ENCODE results near the gene CELF2. TPM values are rescaled to one million over a fixed set of nuclear protein-coding genes. Genes with fewer than 3 reads are reported as not detected.

CELF2 gene
- total RNA-seq, 2 donors from 2014 or later, result 28.4 to 33.7 TPM

DNA sequence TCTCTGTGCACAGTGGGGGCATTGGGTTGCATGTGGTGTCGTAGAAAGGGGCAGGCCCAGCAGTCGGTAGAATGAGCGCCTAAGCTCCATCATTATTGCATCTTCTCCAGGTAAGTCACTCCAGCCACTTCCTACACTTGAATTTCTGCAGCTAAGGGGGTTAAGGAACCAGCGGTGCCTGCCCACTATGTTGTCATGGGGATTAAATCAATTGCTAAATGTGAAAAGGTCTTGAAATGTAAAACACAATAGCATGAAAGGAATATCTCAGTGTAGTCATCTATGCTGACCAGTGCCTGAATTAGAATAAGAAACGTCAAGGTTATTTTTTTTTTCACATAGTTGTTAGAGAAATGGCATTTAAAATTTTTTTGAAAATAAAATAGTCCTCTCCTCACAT is 15.2 kb upstream of the CELF2 start:
- intact Hi-C loops (cut with DNase I, micrococcal nuclease), result no loop called here
- DNase-seq, result no peak
- ATAC-seq, result no peak

GRCh38 chr10:11002916-11003315 is 14.8 kb upstream of the CELF2 start:
- intact Hi-C loops (cut with DNase I, micrococcal nuclease), result no loop called here
- DNase-seq (no peak), ATAC-seq (peak; percentile 94)

DNA sequence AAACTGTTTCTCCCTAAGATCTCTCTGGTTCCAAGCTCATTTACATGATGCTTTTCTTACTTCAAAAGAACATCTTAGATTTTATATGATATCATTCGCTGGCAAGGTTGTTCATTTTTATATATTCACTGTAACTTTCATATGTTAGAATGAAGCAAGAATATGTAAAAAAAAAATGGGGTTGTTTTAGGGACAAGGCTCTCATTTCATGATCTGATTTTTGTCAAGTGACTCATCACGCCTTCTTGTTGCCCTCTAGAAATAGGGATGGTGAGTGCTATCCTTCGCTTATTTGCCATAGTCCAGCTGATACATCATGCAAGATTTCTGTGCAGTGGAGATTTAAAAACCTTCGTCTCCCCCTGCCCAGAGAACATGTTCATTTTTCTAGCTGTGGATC is 14.0 kb upstream of the CELF2 start:
- no peak for ATAC-seq
- no peak for DNase-seq
- intact Hi-C loops (cut with DNase I, micrococcal nuclease), result no loop called here

GRCh38 chr10:11004144-11005077 is 13.3 kb upstream of the CELF2 start:
- ATAC-seq (no peak), DNase-seq (no peak)
- intact Hi-C loops (cut with DNase I, micrococcal nuclease), result no loop called here

- no peak for ATAC-seq
- intact Hi-C loops (cut with DNase I, micrococcal nuclease), result no loop called here
Observed at GRCh38 chr10:11005725-11006427, 11.8 kb upstream of the CELF2 start.

DNA sequence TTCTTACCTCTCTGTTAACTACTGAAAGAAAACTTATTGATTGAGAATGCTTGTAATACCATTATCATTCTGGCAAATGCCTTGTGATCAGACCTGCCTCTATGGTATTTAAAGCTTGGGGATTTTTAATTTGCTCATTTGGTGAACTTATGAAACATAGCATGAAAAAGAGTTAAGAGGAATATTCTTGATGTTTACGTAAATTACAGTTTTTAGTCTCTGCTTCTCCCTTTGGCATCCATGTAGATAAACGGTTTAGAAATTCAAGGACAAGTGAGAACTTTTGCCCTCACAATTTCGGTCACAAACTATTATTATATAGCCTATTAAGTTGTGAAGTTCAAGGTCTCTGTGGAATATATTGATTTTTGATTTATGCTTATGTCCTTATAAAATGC is 11.2 kb upstream of the CELF2 start:
- intact Hi-C loops (cut with DNase I, micrococcal nuclease), result no loop called here
- DNase-seq (no peak), ATAC-seq (no peak)

More at GRCh38 chr10:11005725-11006427, 11.8 kb upstream of the CELF2 start:
- DNase-seq, result no peak

DNA sequence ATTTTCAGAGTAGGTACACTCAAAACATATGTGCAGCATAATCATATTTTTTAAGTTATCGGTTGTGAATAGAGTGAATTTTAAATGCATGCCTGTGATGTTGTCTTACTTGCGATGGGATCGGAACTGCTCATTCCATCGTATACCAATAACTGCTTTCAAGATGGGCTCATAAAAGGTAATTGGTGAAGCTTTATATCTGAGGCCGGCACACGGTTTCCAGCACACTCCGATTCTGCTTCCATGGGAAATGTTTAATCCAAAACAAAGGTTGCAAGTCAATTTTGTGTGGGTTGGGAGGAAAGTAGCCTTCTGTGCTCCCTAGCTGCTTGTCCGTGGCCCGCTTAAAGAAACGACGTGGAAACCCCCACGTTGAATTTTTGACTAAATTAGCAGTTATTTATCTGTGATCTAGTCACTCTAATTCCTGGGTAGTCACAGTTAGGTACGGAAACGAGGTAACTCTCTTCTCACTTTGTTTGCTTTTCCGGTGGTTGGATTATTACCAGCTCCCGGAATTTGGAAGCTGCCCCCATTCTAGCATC is 10.1 kb upstream of the CELF2 start:
- ATAC-seq (no peak), DNase-seq (no peak)
- intact Hi-C loops (cut with DNase I, micrococcal nuclease), result no loop called here

DNA sequence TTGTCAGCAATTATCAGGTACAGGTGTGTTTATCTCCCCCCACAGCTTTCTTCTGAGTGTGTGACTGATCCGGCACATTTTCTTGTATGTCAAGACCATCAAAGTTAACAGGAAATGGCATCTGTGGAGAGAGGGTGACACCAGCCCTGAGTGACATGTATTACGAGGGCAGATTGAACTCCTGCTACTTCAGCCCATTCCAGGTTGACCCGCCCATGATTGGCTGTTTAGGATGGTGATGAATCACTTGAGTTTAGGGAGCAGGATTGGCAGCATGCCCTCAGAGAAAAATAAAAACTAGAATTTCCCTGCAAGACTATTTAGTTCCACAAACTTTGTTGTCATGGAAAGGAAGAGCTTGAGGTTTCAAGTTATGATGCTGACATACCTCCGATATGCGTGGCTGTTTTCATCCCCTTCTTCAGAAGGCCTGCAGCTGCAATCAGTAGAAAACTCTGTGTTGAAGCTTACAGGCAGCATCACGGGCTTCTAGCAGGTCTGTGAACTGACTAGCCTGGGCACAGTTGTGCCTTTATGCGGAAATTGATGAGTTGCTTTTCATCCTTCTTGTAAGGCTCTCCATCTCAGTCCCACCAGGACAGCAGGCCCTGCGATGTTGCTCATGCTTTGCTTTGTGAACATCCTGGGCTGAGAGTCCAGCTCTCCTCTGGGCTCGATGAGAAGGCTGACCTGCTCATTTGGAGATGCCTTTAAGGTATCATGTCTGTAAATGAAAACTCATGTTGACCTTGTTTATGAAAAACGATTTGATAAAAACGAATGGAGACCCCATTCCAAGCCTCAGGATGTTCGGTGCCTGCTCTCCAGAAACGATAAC is 8.0 kb upstream of the CELF2 start:
- no peak for DNase-seq
- intact Hi-C loops (cut with DNase I, micrococcal nuclease), result no loop called here
- peak; percentile 52 for ATAC-seq

DNA sequence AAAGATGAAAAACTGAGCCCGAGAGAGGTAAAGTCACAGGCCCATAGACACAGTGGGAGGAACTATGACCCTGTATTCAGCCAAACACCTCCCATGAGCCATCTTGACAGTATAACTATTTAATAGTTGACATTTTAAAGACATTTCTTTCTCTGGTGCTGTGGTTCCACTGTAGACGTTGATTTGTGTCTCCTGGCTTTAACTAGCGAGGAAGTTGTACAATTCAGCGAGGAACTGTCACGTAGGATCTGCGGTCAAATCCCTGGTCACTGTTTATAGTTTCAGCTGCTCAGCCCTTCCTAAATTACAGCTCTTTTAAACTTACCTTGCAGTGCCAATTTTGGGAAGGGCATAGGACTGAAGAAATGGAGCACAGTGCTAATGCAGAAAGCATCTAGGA is 7.1 kb upstream of the CELF2 start:
- intact Hi-C loops (cut with DNase I, micrococcal nuclease), result no loop called here
- no peak for ATAC-seq

GRCh38 chr10:11011436-11011835 is 6.2 kb upstream of the CELF2 start:
- ATAC-seq (no peak), DNase-seq (no peak)
- intact Hi-C loops (cut with DNase I, micrococcal nuclease), result no loop called here

More for the DNA sequence above, 7.1 kb upstream of the CELF2 start:
- DNase-seq, result no peak

DNA sequence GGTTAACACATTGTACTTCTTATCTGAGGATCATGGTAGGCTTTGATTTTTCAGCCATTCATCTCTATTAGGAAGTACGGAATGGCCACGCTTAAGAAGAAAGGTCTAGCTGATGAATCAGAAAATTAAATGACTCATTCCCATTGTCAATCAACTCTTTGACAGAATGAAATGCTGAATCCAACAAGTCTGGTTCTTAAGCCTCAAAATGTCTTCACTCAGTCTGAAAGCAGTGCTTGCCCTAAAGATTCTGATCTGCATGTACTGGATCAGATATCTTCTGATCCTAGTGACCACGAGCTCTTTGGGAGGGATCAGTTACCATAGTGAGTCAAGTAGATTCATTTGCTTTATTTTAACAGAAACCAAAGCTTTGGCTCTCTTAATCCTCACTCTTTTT is 5.7 kb upstream of the CELF2 start:
- intact Hi-C loops (cut with DNase I, micrococcal nuclease), result no loop called here
- DNase-seq (no peak), ATAC-seq (no peak)

DNA sequence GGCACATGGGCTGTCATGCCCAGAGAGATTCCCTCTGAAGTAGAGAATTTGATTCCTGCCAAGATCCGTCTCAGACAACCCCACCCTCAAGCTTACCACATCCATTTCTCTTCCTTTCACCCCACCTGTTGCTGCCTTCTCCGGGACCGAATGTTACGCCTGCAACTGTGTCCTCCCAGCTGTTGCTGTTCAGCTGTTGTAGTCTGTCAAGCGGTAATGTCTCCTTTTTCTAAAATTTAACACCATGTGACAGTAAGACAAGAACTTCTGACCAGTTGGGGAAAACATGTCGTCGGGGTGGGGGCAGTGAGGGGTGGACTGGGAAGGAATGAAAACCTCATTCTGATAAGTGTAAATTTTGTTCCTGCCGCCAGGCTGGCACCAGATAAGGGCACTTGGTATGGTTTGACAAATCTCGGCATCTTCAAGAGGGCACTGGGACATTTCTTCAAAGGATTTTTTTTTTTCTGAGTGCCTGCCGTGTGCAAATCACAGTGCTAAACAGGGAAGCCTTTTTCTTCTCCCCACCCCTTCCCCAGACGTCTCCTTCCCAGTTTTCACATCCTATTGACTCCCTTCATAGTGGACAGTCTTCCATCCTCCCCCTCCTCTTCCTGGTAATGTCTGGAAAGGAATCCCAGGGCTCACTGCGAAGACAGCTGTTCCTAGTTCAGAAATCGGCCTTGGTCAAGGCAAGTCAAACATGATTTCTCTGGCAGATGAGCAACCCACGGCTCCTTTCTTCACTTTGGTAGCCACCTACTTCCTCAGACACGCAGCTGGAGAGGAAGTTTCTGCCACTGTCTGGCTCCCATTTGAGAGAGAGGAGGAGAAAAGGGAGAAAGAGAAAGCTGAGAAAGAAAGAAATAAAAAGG is 5.0 kb upstream of the CELF2 start:
- no peak for ATAC-seq
- no peak for DNase-seq
- intact Hi-C loops (cut with DNase I, micrococcal nuclease), result no loop called here

DNA sequence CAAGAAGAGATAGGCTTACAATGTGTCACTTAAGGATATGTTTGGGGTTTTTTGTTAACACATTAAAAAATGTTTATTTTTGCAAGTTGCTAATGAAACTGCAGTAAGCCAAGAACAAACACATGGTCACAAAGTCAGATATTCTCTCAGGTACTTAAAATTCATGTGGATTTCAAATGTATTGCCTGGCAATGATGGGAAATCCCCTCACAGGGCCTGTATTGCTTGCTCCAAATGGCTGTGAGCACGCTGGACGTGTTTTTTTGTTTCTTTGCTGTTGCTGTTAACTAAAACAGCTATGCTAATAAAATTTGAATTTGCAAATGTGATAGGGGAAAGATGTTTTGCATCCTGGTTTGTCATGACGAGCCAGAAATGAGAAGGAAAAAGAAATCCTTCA is 3.8 kb upstream of the CELF2 start:
- intact Hi-C loops (cut with DNase I, micrococcal nuclease), result no loop called here
- no peak for ATAC-seq
- DNase-seq, result no peak

- peak; percentile 64 for ATAC-seq
- intact Hi-C loops (cut with DNase I, micrococcal nuclease), result no loop called here
- peak; percentile 63 to 66 for DNase-seq
Observed at GRCh38 chr10:11014671-11015445, 2.8 kb upstream of the CELF2 start.

- DNase-seq (no peak), ATAC-seq (no peak)
- intact Hi-C loops (cut with DNase I, micrococcal nuclease), result no loop called here
Observed at GRCh38 chr10:11015446-11015934, 2.2 kb upstream of the CELF2 start.

DNA sequence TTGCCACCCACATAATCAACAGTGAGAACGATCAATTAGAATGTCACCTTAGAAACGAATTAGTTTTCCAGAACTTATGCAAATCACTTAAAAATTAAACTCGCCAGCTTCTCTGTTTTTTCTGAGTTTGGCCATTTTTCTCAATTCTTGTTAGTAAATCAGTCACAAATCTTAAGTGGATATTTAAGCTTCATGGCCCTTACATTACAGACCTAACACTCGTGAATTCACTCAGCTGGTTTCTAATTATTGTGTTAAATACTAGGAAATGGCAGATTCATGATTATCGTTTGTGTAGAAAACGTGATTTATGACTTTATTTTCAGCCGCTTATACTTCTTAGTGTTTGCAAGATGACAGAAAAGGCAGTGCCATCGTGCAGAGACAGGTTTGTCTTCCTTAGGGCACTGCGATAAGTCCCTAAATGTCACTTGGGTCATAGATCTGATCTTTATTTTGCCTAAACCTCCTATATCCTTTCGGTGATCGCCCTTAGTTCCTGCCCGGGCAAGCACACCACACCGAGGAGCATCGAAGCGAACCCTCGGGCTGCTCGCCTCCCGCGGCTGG is 587 bp upstream of the CELF2 start:
- intact Hi-C loops (cut with DNase I, micrococcal nuclease), result no loop called here
- ATAC-seq, result no peak
- no peak for DNase-seq

GRCh38 chr10:11018432-11018841 is 765 bp downstream of the CELF2 start:
- peak; percentile 20 for ATAC-seq
- DNase-seq, result peak in 1 of 2 donors; percentile 35
- intact Hi-C loops (cut with DNase I, micrococcal nuclease), result no loop called here

Data from left colon (tissue), 2 donors.